Stimulated activated memory B cell treated with anti-CD40 and anti-IgM and Interleukin-4, amounts not matched to agents 10 μg/mL and 1 μg/mL and 100 μg/mL, for 72 hours (primary cell): ENCODE results near the gene CDH20.

Experiments used
- ATAC-seq: fragments of 150-1000 bp; cut with Tn5 transposase; 2 replicates; pipeline ENCODE4 v1.10.0; 2021
- H3K27ac Mint-ChIP-seq: one replicate; pipeline ENCODE4 v1.8.0; 2022; ENCODE audit warnings: mild to moderate bottlenecking, mixed read lengths
- H3K27me3 Mint-ChIP-seq: one replicate; pipeline ENCODE4 v1.8.0; 2022; ENCODE audit warnings: mixed read lengths
- H3K36me3 Mint-ChIP-seq: one replicate; pipeline ENCODE4 v1.8.0; 2022; ENCODE audit warnings: mixed read lengths
- H3K4me1 Mint-ChIP-seq: one replicate; pipeline ENCODE4 v1.8.0; 2022; ENCODE audit warnings: mixed read lengths
- H3K4me3 Mint-ChIP-seq: one replicate; pipeline ENCODE4 v1.8.0; 2022; ENCODE audit warnings: mild to moderate bottlenecking, moderate library complexity, mixed read lengths
- H3K9me3 Mint-ChIP-seq: one replicate; pipeline ENCODE4 v1.8.0; 2022; ENCODE audit warnings: mixed read lengths

Gene CDH20

GRCh38 chr18:61333271-61333745 is at the start of gene CDH20:
Gene CDH20, plus strand, starts transcription at chr18:61333430.
- ATAC-seq, result no peak
- H3K27me3 Mint-ChIP-seq, result peaks cover 53% of the 10 kb centered on the region
- H3K4me1 Mint-ChIP-seq, result peaks cover 9% of the 10 kb centered on the region
- peak within 1 kb of the TSS; percentile 29 for H3K4me3 Mint-ChIP-seq
- H3K9me3 Mint-ChIP-seq, result no peaks in the 10 kb centered on the region
- no peaks in the 10 kb centered on the region for H3K36me3 Mint-ChIP-seq
- H3K27ac Mint-ChIP-seq, result no peak within 1 kb of the TSS

DNA sequence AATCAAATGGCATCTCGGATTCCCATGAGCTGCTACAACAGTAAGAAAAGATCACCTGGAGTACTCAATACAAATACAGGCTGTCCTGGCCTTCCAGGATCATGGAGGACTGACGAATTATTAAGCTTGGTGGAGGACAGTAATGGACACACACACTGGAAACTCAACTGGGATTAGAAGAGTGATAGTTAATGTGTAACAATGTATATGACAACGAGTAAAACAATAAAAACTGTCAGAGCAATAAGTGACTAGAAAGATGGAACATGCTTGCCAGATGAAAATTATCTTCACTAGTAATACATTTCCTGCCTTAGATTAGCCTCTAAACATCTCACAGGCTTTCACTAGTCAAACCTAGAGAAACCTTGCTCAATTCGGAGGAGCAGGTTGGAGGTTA is 49.2 kb upstream of the CDH20 start:
- Mint-ChIP-seq H3K4me1 (no peaks in the 10 kb centered on the region), H3K36me3 (no peaks in the 10 kb centered on the region), H3K9me3 (peaks cover 4% of the 10 kb centered on the region), H3K4me3 (no peak overlapping the region), H3K27me3 (no peaks in the 10 kb centered on the region), H3K27ac (no peak overlapping the region)
- no peak for ATAC-seq

GRCh38 chr18:61285777-61286176 is 47.5 kb upstream of the CDH20 start:
- Mint-ChIP-seq H3K27me3 (no peaks in the 10 kb centered on the region), H3K36me3 (no peaks in the 10 kb centered on the region), H3K27ac (no peak overlapping the region), H3K4me3 (no peak overlapping the region), H3K4me1 (no peaks in the 10 kb centered on the region), H3K9me3 (no peaks in the 10 kb centered on the region)
- ATAC-seq, result no peak

GRCh38 chr18:61286867-61287266 is 46.4 kb upstream of the CDH20 start:
- no peaks in the 10 kb centered on the region for H3K36me3 Mint-ChIP-seq
- H3K27me3 Mint-ChIP-seq, result no peaks in the 10 kb centered on the region
- no peaks in the 10 kb centered on the region for H3K9me3 Mint-ChIP-seq
- no peak for ATAC-seq
- no peak overlapping the region for H3K4me3 Mint-ChIP-seq
- no peaks in the 10 kb centered on the region for H3K4me1 Mint-ChIP-seq
- H3K27ac Mint-ChIP-seq, result no peak overlapping the region

- Mint-ChIP-seq H3K36me3 (no peaks in the 10 kb centered on the region), H3K4me1 (no peaks in the 10 kb centered on the region)
Measured at GRCh38 chr18:61290616-61291015, 42.6 kb upstream of the CDH20 start.

GRCh38 chr18:61292280-61293035 is 40.8 kb upstream of the CDH20 start:
- Mint-ChIP-seq H3K27me3 (peaks cover 9% of the 10 kb centered on the region), H3K4me1 (no peaks in the 10 kb centered on the region), H3K9me3 (no peaks in the 10 kb centered on the region), H3K27ac (no peak overlapping the region), H3K4me3 (no peak overlapping the region), H3K36me3 (no peaks in the 10 kb centered on the region)
- no peak for ATAC-seq

More at GRCh38 chr18:61290616-61291015, 42.6 kb upstream of the CDH20 start:
- no peak for ATAC-seq
- H3K27me3 Mint-ChIP-seq, result peaks cover 9% of the 10 kb centered on the region
- H3K9me3 Mint-ChIP-seq, result no peaks in the 10 kb centered on the region
- H3K27ac Mint-ChIP-seq, result no peak overlapping the region
- no peak overlapping the region for H3K4me3 Mint-ChIP-seq

- ATAC-seq, result no peak
- Mint-ChIP-seq H3K36me3 (no peaks in the 10 kb centered on the region), H3K4me3 (no peak overlapping the region), H3K9me3 (no peaks in the 10 kb centered on the region), H3K27ac (no peak overlapping the region), H3K4me1 (no peaks in the 10 kb centered on the region), H3K27me3 (peaks cover 9% of the 10 kb centered on the region)
Measured at GRCh38 chr18:61295153-61295552, 38.1 kb upstream of the CDH20 start.

DNA sequence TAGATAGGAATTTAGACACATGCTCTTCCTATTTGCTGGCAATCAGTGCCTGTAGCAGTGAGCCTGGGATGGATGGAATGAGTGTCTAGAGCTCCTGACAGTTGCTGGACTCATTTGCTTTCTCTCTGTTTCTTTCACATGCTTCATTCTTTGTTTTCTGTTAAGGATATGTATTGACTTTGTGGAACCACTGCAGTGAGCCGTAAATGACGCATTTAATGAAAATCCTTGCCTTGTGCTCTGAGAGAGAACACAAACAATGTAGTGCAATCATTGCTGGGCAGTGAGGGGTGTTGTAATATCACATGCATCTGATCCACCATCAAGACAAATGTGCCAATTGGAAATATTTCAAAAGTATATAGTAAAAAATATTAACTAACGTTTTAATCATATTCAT is 25.2 kb upstream of the CDH20 start:
- H3K27ac Mint-ChIP-seq, result no peak overlapping the region
- H3K4me1 Mint-ChIP-seq, result no peaks in the 10 kb centered on the region
- H3K4me3 Mint-ChIP-seq, result no peak overlapping the region
- no peaks in the 10 kb centered on the region for H3K27me3 Mint-ChIP-seq
- no peak for ATAC-seq
- H3K36me3 Mint-ChIP-seq, result no peaks in the 10 kb centered on the region
- H3K9me3 Mint-ChIP-seq, result no peaks in the 10 kb centered on the region

- Mint-ChIP-seq H3K27ac (no peak overlapping the region), H3K4me3 (no peak overlapping the region), H3K4me1 (no peaks in the 10 kb centered on the region), H3K9me3 (no peaks in the 10 kb centered on the region), H3K27me3 (no peaks in the 10 kb centered on the region), H3K36me3 (no peaks in the 10 kb centered on the region)
- no peak for ATAC-seq
Measured at GRCh38 chr18:61308795-61309393, 24.3 kb upstream of the CDH20 start.

DNA sequence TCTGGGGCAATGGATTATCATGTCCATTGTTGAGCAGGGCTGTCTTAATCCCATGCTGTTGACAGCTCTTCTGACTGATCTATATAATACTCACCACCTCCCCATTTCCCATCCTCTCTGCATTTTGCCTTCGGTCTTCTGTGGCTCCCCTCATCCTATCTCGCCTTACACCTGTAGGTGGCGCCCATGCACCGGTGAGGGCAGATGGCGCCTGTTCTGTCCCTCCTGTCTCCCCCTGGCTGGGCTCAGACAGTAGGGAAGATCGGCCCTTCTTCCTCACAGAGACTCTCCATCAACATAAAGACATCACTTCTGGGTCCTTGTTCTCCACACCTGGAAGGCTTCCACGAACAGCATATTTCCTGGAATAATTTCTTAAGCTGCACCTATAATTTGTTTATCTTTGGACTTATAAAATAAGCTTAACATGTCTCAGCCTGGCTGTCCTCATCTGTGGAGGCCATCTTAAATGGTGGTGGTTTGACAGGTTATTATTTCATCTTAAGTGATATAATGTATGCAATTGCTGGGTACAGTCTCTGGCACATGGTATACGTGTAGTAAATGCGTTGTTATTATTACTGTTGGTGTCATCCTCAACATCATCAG is 10.9 kb upstream of the CDH20 start:
- no peaks in the 10 kb centered on the region for H3K36me3 Mint-ChIP-seq
- H3K4me3 Mint-ChIP-seq, result no peak overlapping the region
- peak; percentile 80 for ATAC-seq
- no peaks in the 10 kb centered on the region for H3K4me1 Mint-ChIP-seq
- H3K9me3 Mint-ChIP-seq, result peaks cover 3% of the 10 kb centered on the region
- H3K27me3 Mint-ChIP-seq, result peaks cover 23% of the 10 kb centered on the region
- H3K27ac Mint-ChIP-seq, result no peak overlapping the region

- ATAC-seq, result no peak
- H3K27ac Mint-ChIP-seq, result no peak overlapping the region
- H3K36me3 Mint-ChIP-seq, result no peaks in the 10 kb centered on the region
- peaks cover 11% of the 10 kb centered on the region for H3K27me3 Mint-ChIP-seq
- no peaks in the 10 kb centered on the region for H3K4me1 Mint-ChIP-seq
- peaks cover 3% of the 10 kb centered on the region for H3K9me3 Mint-ChIP-seq
- H3K4me3 Mint-ChIP-seq, result no peak overlapping the region
Measured at GRCh38 chr18:61323951-61324350, 9.3 kb upstream of the CDH20 start.

DNA sequence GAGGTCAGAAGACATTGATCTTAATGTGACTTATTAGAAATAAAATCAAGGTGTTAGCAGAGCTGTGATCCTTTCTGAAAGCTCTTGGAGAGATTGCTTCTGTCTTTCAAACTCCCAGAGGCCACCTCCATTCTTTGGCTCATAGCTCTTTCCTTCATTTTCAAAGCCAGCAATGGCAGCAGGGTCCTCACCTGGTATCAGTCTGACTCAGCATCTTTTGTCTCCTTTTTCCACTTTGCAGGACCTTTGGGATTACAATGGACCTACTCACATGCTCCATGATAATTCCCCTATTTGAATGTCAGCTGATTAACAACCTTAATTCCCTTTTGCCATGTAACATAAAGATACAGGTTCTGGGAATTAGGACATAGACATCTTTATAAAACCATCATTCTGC is 6.8 kb upstream of the CDH20 start:
- Mint-ChIP-seq H3K4me3 (no peak overlapping the region), H3K4me1 (no peaks in the 10 kb centered on the region), H3K36me3 (no peaks in the 10 kb centered on the region), H3K9me3 (no peaks in the 10 kb centered on the region), H3K27me3 (peaks cover 9% of the 10 kb centered on the region), H3K27ac (no peak overlapping the region)
- no peak for ATAC-seq

- ATAC-seq, result no peak
- H3K4me3 Mint-ChIP-seq, result no peak overlapping the region
- no peak overlapping the region for H3K27ac Mint-ChIP-seq
- H3K27me3 Mint-ChIP-seq, result peaks cover 27% of the 10 kb centered on the region
- no peaks in the 10 kb centered on the region for H3K9me3 Mint-ChIP-seq
- H3K4me1 Mint-ChIP-seq, result peaks cover 2% of the 10 kb centered on the region
- H3K36me3 Mint-ChIP-seq, result no peaks in the 10 kb centered on the region
Measured at GRCh38 chr18:61329398-61329797, 3.8 kb upstream of the CDH20 start.

DNA sequence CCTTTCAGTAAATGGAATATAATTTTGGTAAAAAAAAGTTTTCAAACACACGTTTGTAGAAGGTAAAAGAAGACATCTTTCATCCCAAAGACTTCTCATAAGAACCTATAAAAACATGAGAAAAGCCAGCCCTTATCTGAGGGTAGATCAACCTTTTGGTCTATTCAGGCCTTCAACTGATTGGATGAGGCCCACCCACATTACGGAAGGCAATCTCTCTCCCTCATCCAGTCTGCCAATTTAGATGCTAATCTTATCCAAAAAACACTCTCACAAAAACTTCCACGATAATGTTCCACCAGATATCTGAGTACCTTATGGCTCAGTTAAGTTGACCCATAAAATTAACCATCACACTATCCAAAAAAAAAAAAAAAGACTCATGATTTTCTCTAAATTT is 2.2 kb upstream of the CDH20 start:
- Mint-ChIP-seq H3K4me3 (no peak overlapping the region), H3K36me3 (no peaks in the 10 kb centered on the region), H3K27ac (no peak overlapping the region), H3K4me1 (peaks cover 9% of the 10 kb centered on the region), H3K9me3 (no peaks in the 10 kb centered on the region), H3K27me3 (peaks cover 44% of the 10 kb centered on the region)
- no peak for ATAC-seq

GRCh38 chr18:61333746-61334490 is 688 bp downstream of the CDH20 start:
- Mint-ChIP-seq H3K27me3 (peaks cover 49% of the 10 kb centered on the region), H3K4me3 (peak overlapping the region; percentile 29), H3K36me3 (no peaks in the 10 kb centered on the region), H3K4me1 (peaks cover 9% of the 10 kb centered on the region), H3K9me3 (no peaks in the 10 kb centered on the region), H3K27ac (no peak overlapping the region)
- peak; percentile 19 for ATAC-seq
